Left forelimb (tissue), 1 donor: ENCODE data around the gene ITGA8.
"Not testable (repeated sequence)": the region's sequence is repeated elsewhere in the genome, so short reads cannot be mapped to it uniquely, and the experiment has no call there.

Experiments
- DNase-seq: peaks from one replicate; pipeline ENCODE4 v3.0.0-alpha.2; 2018; ENCODE audit warnings: low spot score

The ITGA8 gene

GRCh38 chr10:15719899-15720634 is at the start of gene ITGA8:
TSS of gene ITGA8 (minus strand) at chr10:15719922. CDS start at chr10:15719771, 151 bp downstream.
- DNase-seq = peak; percentile 82

- no peak for DNase-seq
Observed at GRCh38 chr10:15764892-15765454, 45.3 kb upstream of the ITGA8 start.

GRCh38 chr10:15763006-15763405 is 43.3 kb upstream of the ITGA8 start:
- DNase-seq = no peak

GRCh38 chr10:15762239-15762638 is 42.5 kb upstream of the ITGA8 start:
- DNase-seq = not testable (repeated sequence)

- DNase-seq = not testable (repeated sequence)
Observed at GRCh38 chr10:15761224-15761623, 41.5 kb upstream of the ITGA8 start.

GRCh38 chr10:15760681-15761080 is 41.0 kb upstream of the ITGA8 start:
- no peak for DNase-seq

- no peak for DNase-seq
Observed at GRCh38 chr10:15759265-15759664, 39.5 kb upstream of the ITGA8 start.

- no peak for DNase-seq
Observed at GRCh38 chr10:15758618-15759017, 38.9 kb upstream of the ITGA8 start.

- DNase-seq = no peak
Observed at GRCh38 chr10:15754937-15755336, 35.2 kb upstream of the ITGA8 start.

- no peak for DNase-seq
Observed at GRCh38 chr10:15751046-15751445, 31.3 kb upstream of the ITGA8 start.

GRCh38 chr10:15748126-15748525 is 28.4 kb upstream of the ITGA8 start:
- DNase-seq = no peak

GRCh38 chr10:15747632-15748031 is 27.9 kb upstream of the ITGA8 start:
- no peak for DNase-seq

- DNase-seq = no peak
Observed at GRCh38 chr10:15745751-15746150, 26.0 kb upstream of the ITGA8 start.

GRCh38 chr10:15744217-15744865 is 24.6 kb upstream of the ITGA8 start:
- DNase-seq = no peak

GRCh38 chr10:15743443-15743842 is 23.7 kb upstream of the ITGA8 start:
- no peak for DNase-seq

GRCh38 chr10:15742836-15743235 is 23.1 kb upstream of the ITGA8 start:
- DNase-seq = no peak

GRCh38 chr10:15742102-15742501 is 22.4 kb upstream of the ITGA8 start:
- DNase-seq = no peak

GRCh38 chr10:15741581-15741980 is 21.9 kb upstream of the ITGA8 start:
- DNase-seq = no peak

GRCh38 chr10:15740261-15740660 is 20.5 kb upstream of the ITGA8 start:
- no peak for DNase-seq

- DNase-seq = no peak
Observed at GRCh38 chr10:15739254-15739970, 19.7 kb upstream of the ITGA8 start.

GRCh38 chr10:15738270-15738925 is 18.7 kb upstream of the ITGA8 start:
- peak; percentile 78 for DNase-seq

GRCh38 chr10:15737656-15738055 is 17.9 kb upstream of the ITGA8 start:
- DNase-seq = no peak
